Fibroblast of villous mesenchyme (primary cell): ENCODE results near the gene SLCO4A1. TPM values are rescaled to one million over a fixed set of nuclear protein-coding genes. Genes with fewer than 3 reads are reported as not detected.

Experiments used
- DNase-seq: peaks from one replicate; pipeline ENCODE4 v3.0.0-alpha.2; 2010; ENCODE audit warnings: low read depth
- H3K4me3 ChIP-seq: 2 replicates; pipeline ENCODE4 v1.5.1; 2011; ENCODE audit warnings: low read depth, mild to moderate bottlenecking, low read length
- CTCF ChIP-seq: IDR thresholded peaks from 2 replicates; pipeline ENCODE4 v1.5.1; 2012; ENCODE audit warnings: low read depth, mild to moderate bottlenecking, low read length; ENCODE audit not compliant: insufficient read depth
- total RNA-seq: library from RNA; depleted of rRNA; stranded (reverse); fragments of >200 nt; gene quantifications from 2 replicates; pipeline ENCODE4 v1.2.3, GENCODE V29; 2012

SLCO4A1 gene
- total RNA-seq, 1 donor: 3.0 TPM

DNA sequence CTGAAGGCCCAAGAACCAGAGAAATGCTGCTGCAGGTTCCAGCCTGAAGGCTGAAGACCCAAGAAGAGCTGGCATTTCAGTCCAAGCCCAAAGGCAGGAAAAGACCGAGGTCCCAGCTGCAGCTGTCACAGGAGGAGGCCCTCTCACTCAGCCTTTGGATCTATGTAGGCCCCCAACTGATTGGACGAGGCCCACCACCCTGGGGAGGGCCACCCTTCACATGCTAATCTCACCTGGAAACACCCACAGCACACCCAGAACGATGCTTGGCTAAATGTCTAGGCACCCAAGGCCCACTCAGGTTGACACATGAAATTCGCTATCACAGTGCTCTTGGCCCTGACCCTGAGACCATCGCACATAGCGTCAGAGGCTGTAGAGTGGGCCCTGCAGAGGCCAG is 6.8 kb downstream of the SLCO4A1 start:
- DNase-seq: no peak
- no peak for TF ChIP-seq CTCF
- no peak overlapping the region for H3K4me3 ChIP-seq

DNA sequence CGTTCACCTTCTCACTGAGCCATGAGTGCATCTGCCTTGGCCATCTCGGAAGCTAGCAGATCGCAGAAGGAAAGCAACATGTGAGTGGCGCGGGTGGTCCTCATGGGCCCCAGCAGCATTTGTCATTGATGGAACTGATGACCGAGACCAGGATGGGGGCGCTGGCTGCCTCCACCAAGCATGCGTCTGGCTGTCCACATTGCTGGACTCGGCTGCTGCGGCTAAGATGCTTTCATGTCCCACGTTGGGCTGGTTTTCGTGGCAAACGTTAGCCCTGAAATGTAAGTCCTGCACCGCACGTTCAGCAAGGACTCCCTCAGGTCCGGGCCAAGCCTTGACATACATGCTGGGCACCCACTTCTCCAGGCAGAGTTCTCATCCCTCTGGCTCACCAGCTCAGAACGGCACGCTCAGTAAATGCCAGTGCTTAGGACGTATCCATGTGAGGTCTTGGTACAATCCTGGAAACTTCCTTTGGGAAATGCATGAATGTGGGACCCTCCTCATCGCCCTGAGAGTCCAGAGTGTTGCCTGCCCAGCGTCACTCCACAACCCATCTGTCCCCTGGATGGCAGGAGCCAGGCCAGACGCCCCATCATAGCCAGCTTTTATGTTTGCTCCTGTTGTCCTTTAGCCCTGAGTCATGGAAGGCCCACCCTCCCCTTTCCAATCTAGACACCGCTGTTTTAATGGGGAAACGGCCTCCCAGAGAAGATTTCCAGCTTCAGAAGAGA is 8.4 kb downstream of the SLCO4A1 start:
- no peak for DNase-seq
- H3K4me3 ChIP-seq: no peak overlapping the region
- no peak for TF ChIP-seq CTCF

DNA sequence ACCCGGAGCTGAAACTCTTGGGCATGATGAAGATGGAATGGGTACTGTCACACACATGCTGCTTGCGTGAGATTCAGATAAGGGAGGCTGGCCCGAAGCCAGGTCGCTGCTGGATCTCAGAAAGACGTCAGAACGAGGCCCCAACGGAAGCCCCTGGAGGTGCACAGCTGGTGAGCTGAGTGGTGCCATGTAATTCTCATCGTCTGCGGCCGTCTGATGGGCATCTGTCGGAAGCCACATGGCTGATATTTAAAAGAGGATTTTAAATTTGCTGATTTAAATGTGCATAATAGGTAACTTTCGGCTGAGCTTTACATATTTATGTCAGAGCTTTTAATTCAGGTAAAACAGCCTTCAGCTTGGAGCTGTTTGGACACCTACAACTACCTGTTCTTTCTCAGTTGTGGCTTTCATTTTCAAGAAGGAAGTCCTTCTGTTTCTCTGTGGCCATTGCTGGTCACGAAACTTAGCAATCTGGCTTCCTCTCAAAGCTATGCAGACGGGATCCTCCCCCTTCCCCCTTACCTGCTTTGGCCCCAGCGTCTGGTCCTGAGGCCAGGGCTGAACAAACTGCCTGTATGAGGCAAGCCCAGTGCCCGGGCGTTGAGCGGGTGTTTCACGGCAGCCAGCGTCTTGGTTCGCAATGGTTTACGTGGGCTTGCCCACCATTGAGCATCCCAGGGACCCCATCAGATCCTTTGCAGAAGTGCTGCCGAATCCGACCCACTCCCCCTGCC is 9.2 kb downstream of the SLCO4A1 start:
- H3K4me3 ChIP-seq: no peak overlapping the region
- no peak for TF ChIP-seq CTCF
- DNase-seq: peak; percentile 64

DNA sequence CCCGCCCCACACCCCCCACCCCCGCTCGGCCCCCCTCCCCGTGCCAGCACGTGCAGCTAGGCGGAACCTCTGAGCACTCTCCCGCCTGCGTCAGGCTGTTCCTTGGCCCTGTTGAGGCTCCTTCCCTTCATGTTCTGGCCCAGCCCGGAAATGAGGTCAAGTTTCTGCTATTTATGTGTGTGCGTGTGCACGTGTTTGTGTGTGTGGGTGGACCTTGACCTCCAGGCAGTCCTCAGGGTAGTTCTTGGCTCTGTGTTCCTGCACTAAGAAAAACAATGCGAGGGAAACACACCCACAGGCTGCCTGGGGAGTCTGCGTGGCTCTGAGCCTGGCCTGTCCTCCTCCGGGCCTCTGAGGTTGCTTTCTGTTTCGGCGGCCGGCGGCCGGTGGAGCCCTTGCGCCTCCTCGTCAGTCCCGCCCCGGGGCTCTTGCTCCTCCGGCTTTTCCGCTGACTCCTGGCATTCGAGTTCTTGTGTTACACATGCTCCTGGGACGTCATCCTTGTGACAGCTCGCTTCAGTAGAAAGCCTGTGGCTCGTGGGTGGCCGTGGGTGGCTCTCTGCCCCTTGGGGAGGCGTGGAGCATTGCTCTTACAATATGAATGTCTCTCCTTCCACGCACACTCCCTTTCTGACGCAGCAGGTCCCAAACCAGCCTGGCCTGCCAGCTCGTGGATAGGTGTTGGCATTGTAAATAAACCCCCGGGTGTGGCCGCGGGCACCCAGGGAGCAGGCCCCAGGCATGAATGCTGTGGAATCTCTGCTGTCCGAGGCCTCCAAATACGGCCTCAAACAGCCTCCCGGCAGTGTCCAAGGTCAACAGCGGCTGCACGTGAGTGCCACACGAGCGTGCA is 10.0 kb downstream of the SLCO4A1 start:
- peak overlapping the region; percentile 39 for H3K4me3 ChIP-seq
- TF ChIP-seq CTCF: peak; percentile 2
- peak; percentile 99 for DNase-seq

DNA sequence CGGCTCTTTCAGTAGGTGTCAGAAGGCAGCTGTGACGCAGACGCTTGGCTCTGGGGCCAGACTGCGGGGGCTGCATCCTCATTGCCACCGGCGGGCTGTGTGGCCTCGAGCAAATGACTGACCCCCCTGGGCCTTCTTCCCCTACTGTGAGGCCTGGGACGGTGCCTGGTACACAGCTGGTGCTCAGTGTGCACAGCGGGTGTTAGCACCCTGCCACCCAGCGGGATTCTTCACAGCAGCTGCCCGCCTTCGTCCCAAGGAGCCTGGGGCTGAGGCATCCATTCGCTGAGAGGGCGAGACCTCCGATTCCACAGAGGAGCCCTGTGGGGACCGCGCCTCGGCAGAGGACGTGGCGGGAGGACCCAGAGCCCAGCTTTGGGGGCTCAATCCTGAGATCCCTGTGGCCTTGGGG is 10.6 kb downstream of the SLCO4A1 start:
- H3K4me3 ChIP-seq: no peak overlapping the region
- no peak for TF ChIP-seq CTCF
- DNase-seq: peak; percentile 50

DNA sequence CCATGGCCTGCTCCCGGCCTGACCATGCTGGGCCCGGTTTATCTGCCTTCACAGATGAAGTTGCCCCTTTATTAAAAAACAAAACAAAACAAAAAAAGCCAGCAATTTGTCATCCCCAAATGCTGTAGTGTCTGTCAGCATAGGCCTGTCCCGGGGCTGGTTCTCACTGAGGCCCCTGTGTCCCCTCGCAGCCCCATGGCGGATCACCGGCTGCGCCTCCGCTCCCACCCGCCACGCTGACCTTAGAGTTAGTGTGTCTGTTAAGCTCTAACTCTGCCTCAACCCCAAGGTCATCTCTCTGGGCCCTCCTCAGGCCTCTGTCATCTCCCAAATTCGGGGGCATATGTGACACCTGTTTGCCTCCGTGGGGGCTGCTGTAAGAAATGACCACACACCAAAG is 11.1 kb downstream of the SLCO4A1 start:
- no peak for TF ChIP-seq CTCF
- H3K4me3 ChIP-seq: no peak overlapping the region
- DNase-seq: no peak
